ENCODE results near the gene PLA2G2D. TPM values are rescaled to one million over a fixed set of nuclear protein-coding genes. Genes with fewer than 3 reads are reported as not detected.

Gene PLA2G2D
- total and polyA plus RNA-seq, 2 experiments from 2014 or later: not detected

DNA sequence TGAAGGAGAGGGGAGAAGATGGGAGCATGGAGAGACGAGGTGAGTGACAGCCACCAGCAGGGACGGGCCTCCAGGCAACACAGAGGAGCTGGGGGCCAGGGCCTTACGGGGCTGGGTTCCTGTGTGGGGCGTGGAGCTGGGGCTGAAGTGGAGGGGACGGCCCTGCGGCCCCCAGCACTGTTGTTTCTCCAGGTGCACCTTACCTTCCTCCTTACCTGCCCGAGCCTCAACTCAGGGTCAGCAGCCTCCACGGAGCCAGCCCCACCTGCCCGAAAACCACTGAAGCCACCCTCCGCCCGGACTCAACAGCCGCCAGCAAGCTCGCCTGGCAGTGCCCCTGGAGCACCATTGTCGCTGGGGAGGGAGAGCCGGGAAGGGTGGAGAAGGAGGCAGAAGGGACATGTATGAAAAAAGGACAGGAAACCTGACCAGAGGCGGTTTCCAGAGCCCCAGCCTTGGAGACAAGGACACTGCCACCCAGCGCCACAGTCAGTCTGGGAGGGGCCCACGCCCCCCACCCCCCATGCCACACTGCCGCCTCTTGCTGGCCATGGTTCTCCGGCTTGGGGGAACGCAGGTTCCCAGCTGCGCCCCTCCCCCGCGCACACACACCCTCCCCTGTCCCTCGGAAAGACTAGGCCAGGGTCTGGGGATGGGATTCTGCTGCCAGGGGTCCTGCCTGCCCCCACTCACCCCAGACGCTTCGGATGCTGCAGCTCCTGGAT, 30.4 kb upstream of the PLA2G2D start:
- H4K20me1 ChIP-seq (replicated peaks; ENCODE audit: insufficient read depth): no peaks in the 10 kb centered on the region
- H3K4me1 ChIP-seq (ENCODE audit: insufficient read depth): peaks cover 9% of the 10 kb centered on the region; the same call in 1 of the 2 replicates
- H3K4me3 ChIP-seq: no peak overlapping the region
- no peak overlapping the region for H3K27ac ChIP-seq (ENCODE audit: low read depth)
- Mint-ChIP-seq H3K4me1 (peaks cover 20% of the 10 kb centered on the region; the same call in 2 of the 3 replicates), H3K36me3 (ENCODE audit: low read depth) (no peaks in the 10 kb centered on the region), H3K27me3 (ENCODE audit: insufficient read depth, low read depth, poor library complexity) (peaks cover 3% of the 10 kb centered on the region), H3K27ac (no peak overlapping the region), H3K9me3 (no peaks in the 10 kb centered on the region), H3K4me3 (no peak overlapping the region)
- no peak overlapping the region for H2AFZ ChIP-seq
- 0 out of 2 replicates have a peak, but pooled peaks cover 3% of the 10 kb centered on the region for H3F3A ChIP-seq (replicated peaks; ENCODE audit: low read depth)
- no peaks in the 10 kb centered on the region for H3K27me3 ChIP-seq (ENCODE audit: insufficient read depth)
- H3K4me2 ChIP-seq: no peak overlapping the region
- no peaks in the 10 kb centered on the region for H3K79me2 ChIP-seq (replicated peaks; ENCODE audit: insufficient read depth)
- TF ChIP-seq, protein P1, sequence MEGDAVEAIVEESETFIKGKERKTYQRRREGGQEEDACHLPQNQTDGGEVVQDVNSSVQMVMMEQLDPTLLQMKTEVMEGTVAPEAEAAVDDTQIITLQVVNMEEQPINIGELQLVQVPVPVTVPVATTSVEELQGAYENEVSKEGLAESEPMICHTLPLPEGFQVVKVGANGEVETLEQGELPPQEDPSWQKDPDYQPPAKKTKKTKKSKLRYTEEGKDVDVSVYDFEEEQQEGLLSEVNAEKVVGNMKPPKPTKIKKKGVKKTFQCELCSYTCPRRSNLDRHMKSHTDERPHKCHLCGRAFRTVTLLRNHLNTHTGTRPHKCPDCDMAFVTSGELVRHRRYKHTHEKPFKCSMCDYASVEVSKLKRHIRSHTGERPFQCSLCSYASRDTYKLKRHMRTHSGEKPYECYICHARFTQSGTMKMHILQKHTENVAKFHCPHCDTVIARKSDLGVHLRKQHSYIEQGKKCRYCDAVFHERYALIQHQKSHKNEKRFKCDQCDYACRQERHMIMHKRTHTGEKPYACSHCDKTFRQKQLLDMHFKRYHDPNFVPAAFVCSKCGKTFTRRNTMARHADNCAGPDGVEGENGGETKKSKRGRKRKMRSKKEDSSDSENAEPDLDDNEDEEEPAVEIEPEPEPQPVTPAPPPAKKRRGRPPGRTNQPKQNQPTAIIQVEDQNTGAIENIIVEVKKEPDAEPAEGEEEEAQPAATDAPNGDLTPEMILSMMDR (conservative IDR thresholded peaks at IDR 0.05; ENCODE audit: low read depth in 2 of 2): no peak
- TF ChIP-seq NANOG (IDR thresholded peaks at IDR 0.05; ENCODE audit: borderline replicate concordance) (no peak), ZNF331 (CRISPR knock-in tag; IDR thresholded peaks at IDR 0.05; ENCODE audit: low read depth) (no peak), JUNB (IDR thresholded peaks at IDR 0.05; ENCODE audit: unreplicated experiment) (no peak), EZH2 (IDR thresholded peaks at IDR 0.05; ENCODE audit: low read depth, unreplicated experiment) (no peak), EZH2phosphoT487 (IDR thresholded peaks at IDR 0.05; ENCODE audit: unreplicated experiment) (no peak), POLR2AphosphoS5 (IDR thresholded peaks at IDR 0.05; ENCODE audit: low read depth) (no peak), STAT1 (IDR thresholded peaks at IDR 0.05; ENCODE audit: unreplicated experiment) (no peak), ZNF114 (CRISPR knock-in tag; IDR thresholded peaks at IDR 0.05) (no peak), CREB1 (CRISPR knock-in tag; IDR thresholded peaks at IDR 0.05; ENCODE audit: low read depth) (no peak)
- TF ChIP-seq, protein P2, sequence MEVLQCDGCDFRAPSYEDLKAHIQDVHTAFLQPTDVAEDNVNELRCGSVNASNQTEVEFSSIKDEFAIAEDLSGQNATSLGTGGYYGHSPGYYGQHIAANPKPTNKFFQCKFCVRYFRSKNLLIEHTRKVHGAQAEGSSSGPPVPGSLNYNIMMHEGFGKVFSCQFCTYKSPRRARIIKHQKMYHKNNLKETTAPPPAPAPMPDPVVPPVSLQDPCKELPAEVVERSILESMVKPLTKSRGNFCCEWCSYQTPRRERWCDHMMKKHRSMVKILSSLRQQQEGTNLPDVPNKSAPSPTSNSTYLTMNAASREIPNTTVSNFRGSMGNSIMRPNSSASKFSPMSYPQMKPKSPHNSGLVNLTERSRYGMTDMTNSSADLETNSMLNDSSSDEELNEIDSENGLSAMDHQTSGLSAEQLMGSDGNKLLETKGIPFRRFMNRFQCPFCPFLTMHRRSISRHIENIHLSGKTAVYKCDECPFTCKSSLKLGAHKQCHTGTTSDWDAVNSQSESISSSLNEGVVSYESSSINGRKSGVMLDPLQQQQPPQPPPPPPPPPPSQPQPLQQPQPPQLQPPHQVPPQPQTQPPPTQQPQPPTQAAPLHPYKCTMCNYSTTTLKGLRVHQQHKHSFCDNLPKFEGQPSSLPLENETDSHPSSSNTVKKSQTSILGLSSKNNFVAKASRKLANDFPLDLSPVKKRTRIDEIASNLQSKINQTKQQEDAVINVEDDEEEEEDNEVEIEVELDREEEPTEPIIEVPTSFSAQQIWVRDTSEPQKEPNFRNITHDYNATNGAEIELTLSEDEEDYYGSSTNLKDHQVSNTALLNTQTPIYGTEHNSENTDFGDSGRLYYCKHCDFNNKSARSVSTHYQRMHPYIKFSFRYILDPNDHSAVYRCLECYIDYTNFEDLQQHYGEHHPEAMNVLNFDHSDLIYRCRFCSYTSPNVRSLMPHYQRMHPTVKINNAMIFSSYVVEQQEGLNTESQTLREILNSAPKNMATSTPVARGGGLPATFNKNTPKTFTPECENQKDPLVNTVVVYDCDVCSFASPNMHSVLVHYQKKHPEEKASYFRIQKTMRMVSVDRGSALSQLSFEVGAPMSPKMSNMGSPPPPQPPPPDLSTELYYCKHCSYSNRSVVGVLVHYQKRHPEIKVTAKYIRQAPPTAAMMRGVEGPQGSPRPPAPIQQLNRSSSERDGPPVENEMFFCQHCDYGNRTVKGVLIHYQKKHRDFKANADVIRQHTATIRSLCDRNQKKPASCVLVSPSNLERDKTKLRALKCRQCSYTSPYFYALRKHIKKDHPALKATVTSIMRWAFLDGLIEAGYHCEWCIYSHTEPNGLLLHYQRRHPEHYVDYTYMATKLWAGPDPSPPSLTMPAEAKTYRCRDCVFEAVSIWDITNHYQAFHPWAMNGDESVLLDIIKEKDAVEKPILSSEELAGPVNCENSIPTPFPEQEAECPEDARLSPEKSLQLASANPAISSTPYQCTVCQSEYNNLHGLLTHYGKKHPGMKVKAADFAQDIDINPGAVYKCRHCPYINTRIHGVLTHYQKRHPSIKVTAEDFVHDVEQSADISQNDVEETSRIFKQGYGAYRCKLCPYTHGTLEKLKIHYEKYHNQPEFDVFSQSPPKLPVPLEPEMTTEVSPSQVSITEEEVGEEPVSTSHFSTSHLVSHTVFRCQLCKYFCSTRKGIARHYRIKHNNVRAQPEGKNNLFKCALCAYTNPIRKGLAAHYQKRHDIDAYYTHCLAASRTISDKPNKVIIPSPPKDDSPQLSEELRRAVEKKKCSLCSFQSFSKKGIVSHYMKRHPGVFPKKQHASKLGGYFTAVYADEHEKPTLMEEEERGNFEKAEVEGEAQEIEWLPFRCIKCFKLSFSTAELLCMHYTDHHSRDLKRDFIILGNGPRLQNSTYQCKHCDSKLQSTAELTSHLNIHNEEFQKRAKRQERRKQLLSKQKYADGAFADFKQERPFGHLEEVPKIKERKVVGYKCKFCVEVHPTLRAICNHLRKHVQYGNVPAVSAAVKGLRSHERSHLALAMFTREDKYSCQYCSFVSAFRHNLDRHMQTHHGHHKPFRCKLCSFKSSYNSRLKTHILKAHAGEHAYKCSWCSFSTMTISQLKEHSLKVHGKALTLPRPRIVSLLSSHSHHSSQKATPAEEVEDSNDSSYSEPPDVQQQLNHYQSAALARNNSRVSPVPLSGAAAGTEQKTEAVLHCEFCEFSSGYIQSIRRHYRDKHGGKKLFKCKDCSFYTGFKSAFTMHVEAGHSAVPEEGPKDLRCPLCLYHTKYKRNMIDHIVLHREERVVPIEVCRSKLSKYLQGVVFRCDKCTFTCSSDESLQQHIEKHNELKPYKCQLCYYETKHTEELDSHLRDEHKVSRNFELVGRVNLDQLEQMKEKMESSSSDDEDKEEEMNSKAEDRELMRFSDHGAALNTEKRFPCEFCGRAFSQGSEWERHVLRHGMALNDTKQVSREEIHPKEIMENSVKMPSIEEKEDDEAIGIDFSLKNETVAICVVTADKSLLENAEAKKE (CRISPR knock-in tag; IDR thresholded peaks at IDR 0.05): no peak
- TF ChIP-seq, protein P3, sequence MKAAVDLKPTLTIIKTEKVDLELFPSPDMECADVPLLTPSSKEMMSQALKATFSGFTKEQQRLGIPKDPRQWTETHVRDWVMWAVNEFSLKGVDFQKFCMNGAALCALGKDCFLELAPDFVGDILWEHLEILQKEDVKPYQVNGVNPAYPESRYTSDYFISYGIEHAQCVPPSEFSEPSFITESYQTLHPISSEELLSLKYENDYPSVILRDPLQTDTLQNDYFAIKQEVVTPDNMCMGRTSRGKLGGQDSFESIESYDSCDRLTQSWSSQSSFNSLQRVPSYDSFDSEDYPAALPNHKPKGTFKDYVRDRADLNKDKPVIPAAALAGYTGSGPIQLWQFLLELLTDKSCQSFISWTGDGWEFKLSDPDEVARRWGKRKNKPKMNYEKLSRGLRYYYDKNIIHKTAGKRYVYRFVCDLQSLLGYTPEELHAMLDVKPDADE (IDR thresholded peaks at IDR 0.05): no peak
- TF ChIP-seq, protein P4, sequence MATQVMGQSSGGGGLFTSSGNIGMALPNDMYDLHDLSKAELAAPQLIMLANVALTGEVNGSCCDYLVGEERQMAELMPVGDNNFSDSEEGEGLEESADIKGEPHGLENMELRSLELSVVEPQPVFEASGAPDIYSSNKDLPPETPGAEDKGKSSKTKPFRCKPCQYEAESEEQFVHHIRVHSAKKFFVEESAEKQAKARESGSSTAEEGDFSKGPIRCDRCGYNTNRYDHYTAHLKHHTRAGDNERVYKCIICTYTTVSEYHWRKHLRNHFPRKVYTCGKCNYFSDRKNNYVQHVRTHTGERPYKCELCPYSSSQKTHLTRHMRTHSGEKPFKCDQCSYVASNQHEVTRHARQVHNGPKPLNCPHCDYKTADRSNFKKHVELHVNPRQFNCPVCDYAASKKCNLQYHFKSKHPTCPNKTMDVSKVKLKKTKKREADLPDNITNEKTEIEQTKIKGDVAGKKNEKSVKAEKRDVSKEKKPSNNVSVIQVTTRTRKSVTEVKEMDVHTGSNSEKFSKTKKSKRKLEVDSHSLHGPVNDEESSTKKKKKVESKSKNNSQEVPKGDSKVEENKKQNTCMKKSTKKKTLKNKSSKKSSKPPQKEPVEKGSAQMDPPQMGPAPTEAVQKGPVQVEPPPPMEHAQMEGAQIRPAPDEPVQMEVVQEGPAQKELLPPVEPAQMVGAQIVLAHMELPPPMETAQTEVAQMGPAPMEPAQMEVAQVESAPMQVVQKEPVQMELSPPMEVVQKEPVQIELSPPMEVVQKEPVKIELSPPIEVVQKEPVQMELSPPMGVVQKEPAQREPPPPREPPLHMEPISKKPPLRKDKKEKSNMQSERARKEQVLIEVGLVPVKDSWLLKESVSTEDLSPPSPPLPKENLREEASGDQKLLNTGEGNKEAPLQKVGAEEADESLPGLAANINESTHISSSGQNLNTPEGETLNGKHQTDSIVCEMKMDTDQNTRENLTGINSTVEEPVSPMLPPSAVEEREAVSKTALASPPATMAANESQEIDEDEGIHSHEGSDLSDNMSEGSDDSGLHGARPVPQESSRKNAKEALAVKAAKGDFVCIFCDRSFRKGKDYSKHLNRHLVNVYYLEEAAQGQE (IDR thresholded peaks at IDR 0.05; ENCODE audit: unreplicated experiment): no peak
- H3K9me2 ChIP-seq (ENCODE audit: insufficient read depth): no peaks in the 10 kb centered on the region
- DNase-seq (ENCODE audit: low spot score): no peak
- H3K36me3 ChIP-seq (ENCODE audit: insufficient read depth): no peaks in the 10 kb centered on the region
- ATAC-seq: no peak

Data from GM23338 (cell line).